Measurements from ENCODE around the gene CELA2B. TPM values are rescaled to one million over a fixed set of nuclear protein-coding genes. Genes with fewer than 3 reads are reported as not detected.

CELA2B gene
- total RNA-seq, 2 experiments from 2014 or later: not detected

DNA sequence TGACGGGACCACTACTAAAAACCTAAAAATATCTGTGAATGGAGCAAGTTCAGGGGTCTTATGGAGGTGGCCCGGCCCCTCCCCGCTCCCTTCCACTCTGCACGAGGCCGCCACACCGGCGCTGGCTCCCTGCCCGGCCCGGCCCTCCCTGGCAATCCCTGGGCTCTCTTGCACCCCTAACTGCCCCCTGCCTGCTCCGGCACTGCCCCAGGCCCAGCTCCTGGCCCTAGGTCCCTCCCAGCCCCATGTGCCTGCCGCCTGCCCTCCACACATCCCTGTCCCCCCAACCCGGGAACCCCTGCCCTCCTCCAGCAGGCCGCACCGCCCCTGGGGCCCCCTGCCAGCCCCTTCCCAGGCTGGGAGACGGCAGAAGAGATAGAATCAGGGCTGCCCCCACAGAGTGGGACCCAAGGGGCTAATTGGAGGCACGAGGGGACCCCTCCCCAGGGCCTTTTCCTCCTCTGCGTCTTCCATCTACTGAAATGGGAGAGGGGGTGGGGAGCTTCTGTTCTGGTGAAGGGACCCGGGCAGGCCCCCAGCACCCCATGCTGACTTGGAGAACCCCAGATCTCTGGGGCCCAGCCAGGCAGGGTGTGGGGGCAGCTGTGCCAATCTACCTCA, 47.0 kb upstream of the CELA2B start:
- H3K27ac ChIP-seq (ENCODE audit: low read depth, low read length, poor library complexity, severe bottlenecking): no peak overlapping the region
- H3K4me3 ChIP-seq (ENCODE audit: low read depth, low read length, poor library complexity, severe bottlenecking): no peak overlapping the region
- H3K9me2 ChIP-seq (ENCODE audit: insufficient read depth, low read length): no peaks in the 10 kb centered on the region
- ChIA-PET POLR2A (no interaction called here), CTCF (ENCODE audit: unreplicated experiment) (no interaction called here)
- intact Hi-C loops (cut with micrococcal nuclease; ENCODE audit: unreplicated experiment): no loop called here
- no peak for DNase-seq (ENCODE audit: low spot score)
- H3K79me2 ChIP-seq (ENCODE audit: insufficient read depth, low read depth, low read length): no peaks in the 10 kb centered on the region
- no peaks in the 10 kb centered on the region for H3K4me1 ChIP-seq (ENCODE audit: insufficient read depth, low read length, poor library complexity, severe bottlenecking)
- TF ChIP-seq EZH2phosphoT487 (IDR thresholded peaks at IDR 0.05; ENCODE audit: borderline replicate concordance, low read depth, low read length): no peak
- no peak for TF ChIP-seq CTCF (conservative IDR thresholded peaks at IDR 0.05; ENCODE audit: low read length)
- H3K9me3 ChIP-seq (ENCODE audit: low read length): no peaks in the 10 kb centered on the region
- peaks cover 10% of the 10 kb centered on the region; the same call in 1 of the 2 replicates for H3K36me3 ChIP-seq (ENCODE audit: insufficient read depth, low read length)
- no TSS peak for BruUV-seq (replicated peaks)
- H3K4me2 ChIP-seq (ENCODE audit: low read length): no peak overlapping the region
- no peaks in the 10 kb centered on the region for H4K20me1 ChIP-seq (ENCODE audit: insufficient read depth, low read length)
- no peak overlapping the region for H2AFZ ChIP-seq (ENCODE audit: low read length)

DNA sequence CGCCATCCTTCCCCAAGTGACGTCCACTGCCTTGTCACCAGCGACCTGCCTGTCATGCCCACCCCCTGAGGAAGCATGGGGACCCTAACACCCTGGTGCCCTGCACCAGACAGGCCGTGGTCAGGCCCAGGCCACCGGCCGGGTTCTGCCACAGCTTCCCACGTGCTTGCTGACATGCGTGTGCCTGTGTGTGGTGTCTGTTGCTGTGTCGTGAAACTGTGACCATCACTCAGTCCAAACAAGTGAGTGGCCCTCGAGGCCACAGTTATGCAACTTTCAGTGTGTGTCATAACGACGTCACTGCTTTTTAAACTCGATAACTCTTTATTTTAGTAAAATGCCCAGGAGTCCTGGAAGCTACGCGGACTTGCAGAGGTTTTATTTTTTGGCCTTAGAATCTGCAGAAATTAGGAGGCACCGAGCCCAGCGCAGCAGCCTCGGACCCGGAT, 46.2 kb upstream of the CELA2B start:
- Histone ChIP-seq H3K9me3 (ENCODE audit: low read length) (no peaks in the 10 kb centered on the region), H3K9me2 (ENCODE audit: insufficient read depth, low read length) (no peaks in the 10 kb centered on the region), H2AFZ (ENCODE audit: low read length) (no peak overlapping the region), H3K4me1 (ENCODE audit: insufficient read depth, low read length, poor library complexity, severe bottlenecking) (no peaks in the 10 kb centered on the region), H3K27ac (ENCODE audit: low read depth, low read length, poor library complexity, severe bottlenecking) (no peak overlapping the region), H4K20me1 (ENCODE audit: insufficient read depth, low read length) (no peaks in the 10 kb centered on the region), H3K36me3 (ENCODE audit: insufficient read depth, low read length) (peaks cover 10% of the 10 kb centered on the region; the same call in 1 of the 2 replicates), H3K4me3 (ENCODE audit: low read depth, low read length, poor library complexity, severe bottlenecking) (no peak overlapping the region), H3K79me2 (ENCODE audit: insufficient read depth, low read depth, low read length) (no peaks in the 10 kb centered on the region), H3K4me2 (ENCODE audit: low read length) (no peak overlapping the region)
- TF ChIP-seq CTCF (conservative IDR thresholded peaks at IDR 0.05; ENCODE audit: low read length): no peak
- TF ChIP-seq EZH2phosphoT487 (IDR thresholded peaks at IDR 0.05; ENCODE audit: borderline replicate concordance, low read depth, low read length): no peak
- ChIA-PET POLR2A (interaction anchor here (0.6 kb wide), 1 partner anchor 36 kb away, joined by 3 read pairs; no protein-coding TSS in a partner anchor), CTCF (ENCODE audit: unreplicated experiment) (no interaction called here)
- intact Hi-C loops (cut with micrococcal nuclease; ENCODE audit: unreplicated experiment): loop anchor here (5.0 kb wide), 1 partner anchor 313 kb away; the partner anchor contains the start of gene TMEM82
- TSS peak; percentile 60 for BruUV-seq (replicated peaks)
- DNase-seq (ENCODE audit: low spot score): no peak

All from OCI-LY7 (cell line).